Fibroblast of villous mesenchyme (primary cell): Measurements from ENCODE around the gene SMAD6. TPM values are rescaled to one million over a fixed set of nuclear protein-coding genes. Genes with fewer than 3 reads are reported as not detected.

Source experiments
- DNase-seq: peaks from one replicate; pipeline ENCODE4 v3.0.0-alpha.2; 2010; ENCODE audit warnings: low read depth
- H3K4me3 ChIP-seq: 2 replicates; pipeline ENCODE4 v1.5.1; 2011; ENCODE audit warnings: low read depth, mild to moderate bottlenecking, low read length
- total RNA-seq: library from RNA; depleted of rRNA; stranded (reverse); fragments of >200 nt; gene quantifications from 2 replicates; pipeline ENCODE4 v1.2.3, GENCODE V29; 2012
- TF ChIP-seq, protein P1 (sequence below): IDR thresholded peaks from 2 replicates; pipeline ENCODE4 v1.5.1; 2012; ENCODE audit warnings: low read depth, mild to moderate bottlenecking, low read length; ENCODE audit not compliant: insufficient read depth

The SMAD6 gene
- total RNA-seq, 1 donor: 3.0 TPM

DNA sequence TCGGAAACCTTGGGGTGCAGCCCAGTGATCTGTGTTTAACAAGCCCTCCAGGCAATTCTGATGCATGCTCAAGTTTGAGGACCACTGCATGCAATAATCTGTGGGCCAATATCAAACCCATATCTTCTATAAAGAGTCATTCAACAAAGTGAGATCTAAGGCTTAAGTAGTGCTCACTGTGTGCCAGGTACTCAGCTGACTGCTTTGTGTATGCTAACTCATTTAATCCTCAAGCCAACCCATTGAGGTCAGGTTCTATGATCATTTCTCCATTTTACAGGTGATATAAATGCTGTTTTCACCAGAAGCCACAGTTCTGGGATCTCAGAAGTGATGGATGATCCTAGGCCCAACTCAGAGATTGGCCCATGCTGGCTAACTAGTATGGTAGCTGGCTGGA, 101.7 kb downstream of the SMAD6 start:
- TF ChIP-seq, protein P1, sequence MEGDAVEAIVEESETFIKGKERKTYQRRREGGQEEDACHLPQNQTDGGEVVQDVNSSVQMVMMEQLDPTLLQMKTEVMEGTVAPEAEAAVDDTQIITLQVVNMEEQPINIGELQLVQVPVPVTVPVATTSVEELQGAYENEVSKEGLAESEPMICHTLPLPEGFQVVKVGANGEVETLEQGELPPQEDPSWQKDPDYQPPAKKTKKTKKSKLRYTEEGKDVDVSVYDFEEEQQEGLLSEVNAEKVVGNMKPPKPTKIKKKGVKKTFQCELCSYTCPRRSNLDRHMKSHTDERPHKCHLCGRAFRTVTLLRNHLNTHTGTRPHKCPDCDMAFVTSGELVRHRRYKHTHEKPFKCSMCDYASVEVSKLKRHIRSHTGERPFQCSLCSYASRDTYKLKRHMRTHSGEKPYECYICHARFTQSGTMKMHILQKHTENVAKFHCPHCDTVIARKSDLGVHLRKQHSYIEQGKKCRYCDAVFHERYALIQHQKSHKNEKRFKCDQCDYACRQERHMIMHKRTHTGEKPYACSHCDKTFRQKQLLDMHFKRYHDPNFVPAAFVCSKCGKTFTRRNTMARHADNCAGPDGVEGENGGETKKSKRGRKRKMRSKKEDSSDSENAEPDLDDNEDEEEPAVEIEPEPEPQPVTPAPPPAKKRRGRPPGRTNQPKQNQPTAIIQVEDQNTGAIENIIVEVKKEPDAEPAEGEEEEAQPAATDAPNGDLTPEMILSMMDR: no peak
- no peak for DNase-seq
- H3K4me3 ChIP-seq: no peak overlapping the region

DNA sequence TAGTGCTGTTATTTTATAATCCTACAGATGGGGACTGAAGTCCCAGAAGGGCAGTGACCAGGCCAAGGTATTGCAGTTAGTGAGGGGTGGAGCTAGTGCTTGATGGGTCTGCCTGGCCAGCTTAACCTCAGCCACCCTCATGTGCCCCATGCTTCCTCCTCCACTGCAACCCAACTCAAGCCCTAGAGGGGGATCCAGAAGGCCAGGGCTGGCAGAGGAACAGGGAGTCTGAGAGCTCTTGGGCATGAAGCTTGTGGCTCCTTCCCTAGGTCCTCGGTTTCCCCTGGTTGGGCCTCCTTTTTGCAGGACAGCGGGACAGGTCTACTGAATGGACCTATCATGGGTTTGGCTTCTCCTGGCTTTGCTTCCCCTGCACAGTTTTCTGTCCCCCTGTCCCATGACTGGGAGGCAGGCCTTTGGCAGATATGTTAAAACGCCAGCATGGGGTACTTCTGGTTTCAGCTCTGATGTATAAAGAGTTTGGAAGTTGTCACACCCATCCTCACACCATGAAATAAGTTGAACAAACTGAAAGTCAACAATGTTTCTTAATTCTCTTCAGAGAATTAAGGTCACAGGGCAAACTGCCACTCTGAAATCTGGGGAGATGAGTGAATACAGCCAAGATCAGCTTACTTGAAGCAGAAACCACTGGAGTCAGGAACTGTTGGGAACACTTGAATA, 103.3 kb downstream of the SMAD6 start:
- no peak for DNase-seq
- H3K4me3 ChIP-seq: no peak overlapping the region
- TF ChIP-seq, protein P1: no peak

DNA sequence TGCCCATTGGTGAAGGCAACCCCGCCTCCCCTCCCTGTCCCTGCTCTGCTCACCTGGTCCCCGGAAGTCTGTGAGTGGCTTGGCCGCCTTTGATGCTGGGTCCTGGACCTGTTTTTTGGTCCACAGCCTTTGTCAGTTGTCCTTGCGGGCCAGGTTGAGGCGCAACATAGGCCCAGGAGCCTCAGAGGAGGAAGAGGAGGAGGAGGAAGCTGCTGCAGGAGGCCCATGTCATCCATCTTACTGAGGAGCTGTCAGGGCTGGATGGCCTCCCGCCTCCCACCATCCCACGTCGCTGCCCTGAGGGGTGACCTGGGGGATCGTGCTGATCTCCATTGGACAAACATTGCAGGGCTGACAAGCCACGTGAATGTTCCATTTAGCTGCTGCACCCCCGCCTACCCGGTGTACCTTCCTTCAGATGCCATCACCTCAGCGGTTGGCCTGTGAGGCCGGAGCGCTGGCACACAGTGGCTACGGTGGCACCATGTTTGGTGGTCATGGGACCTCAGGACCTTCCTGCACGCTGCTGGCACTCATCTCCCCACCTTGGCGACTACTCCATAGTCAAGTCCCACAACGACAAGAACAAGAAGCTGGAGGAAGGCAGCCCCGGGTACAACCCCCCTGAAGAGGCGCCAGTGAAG, 106.3 kb downstream of the SMAD6 start:
- TF ChIP-seq, protein P1: no peak
- DNase-seq: no peak
- H3K4me3 ChIP-seq: no peak overlapping the region

DNA sequence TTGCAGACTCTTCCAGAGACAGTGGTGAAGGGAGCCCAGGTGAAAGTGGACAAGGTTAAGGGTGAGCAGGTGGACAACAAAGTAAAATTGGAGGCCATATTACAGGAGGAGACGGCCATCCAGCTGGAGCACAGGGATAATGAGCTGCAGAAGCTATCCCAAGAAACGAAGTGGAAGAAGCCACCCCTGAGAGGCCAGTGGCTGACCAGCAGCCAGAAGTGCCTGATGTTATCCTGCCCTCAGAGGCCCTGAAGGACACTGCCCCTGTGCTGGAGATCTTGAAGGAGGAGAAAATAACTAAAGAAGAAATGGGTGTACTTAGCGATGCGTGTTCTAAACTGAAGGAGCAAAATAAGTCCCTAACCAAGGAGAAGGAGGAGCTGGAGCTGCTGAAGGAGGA, 107.6 kb downstream of the SMAD6 start:
- no peak for DNase-seq
- TF ChIP-seq, protein P1: no peak
- no peak overlapping the region for H3K4me3 ChIP-seq

DNA sequence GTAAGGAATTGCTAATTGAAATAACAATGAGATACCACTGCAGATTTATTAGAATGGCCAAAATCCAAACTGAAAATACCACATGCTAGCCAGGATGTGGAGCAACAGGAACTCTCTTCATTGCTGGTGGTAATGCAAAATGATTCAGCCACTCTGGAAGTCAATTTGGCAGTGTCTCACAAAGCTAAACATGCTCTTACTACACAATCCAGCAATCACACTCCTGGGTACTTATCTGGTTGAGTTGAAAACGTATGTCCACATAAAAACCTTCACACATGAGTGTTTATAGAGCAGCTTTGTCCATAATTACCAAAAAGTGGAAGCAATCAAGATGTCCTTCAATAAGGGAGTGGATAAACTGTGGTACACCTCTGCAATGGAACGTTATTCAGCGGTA, 113.3 kb downstream of the SMAD6 start:
- H3K4me3 ChIP-seq: no peak overlapping the region
- peak; percentile 92 for DNase-seq
- TF ChIP-seq, protein P1: no peak

DNA sequence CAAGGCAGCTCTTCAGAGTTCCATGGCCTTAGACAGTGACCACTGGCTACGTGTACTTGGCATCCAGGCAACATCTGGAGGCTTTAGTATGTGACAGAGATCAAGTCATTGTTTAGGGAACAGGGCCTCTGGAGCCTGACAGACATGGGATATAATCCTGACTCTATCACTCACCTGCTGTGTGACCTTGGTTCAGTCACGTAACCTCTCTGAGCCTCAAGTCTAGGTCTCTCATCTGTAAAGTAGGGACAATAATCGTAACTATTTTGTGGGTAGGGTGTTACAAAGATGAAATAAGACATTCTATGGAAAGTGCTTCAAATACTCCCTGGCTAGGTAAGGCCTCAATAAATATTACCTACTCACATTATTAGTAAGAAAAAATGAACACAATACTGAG, 114.2 kb downstream of the SMAD6 start:
- DNase-seq: no peak
- TF ChIP-seq, protein P1: no peak

More for the DNA sequence above, 114.2 kb downstream of the SMAD6 start:
- no peak overlapping the region for H3K4me3 ChIP-seq
